ENCODE measurements around the gene SLC7A5.

The SLC7A5 gene

GRCh38 chr16:87841340-87842208 is 27.7 kb downstream of the SLC7A5 start:
- Histone ChIP-seq H3K4me3 (ENCODE audit: low read length, poor library complexity, severe bottlenecking) (no peak overlapping the region), H3K9me3 (ENCODE audit: insufficient read depth, low read depth, low read length) (no peaks in the 10 kb centered on the region), H3K9ac (ENCODE audit: low read depth, low read length, poor library complexity, severe bottlenecking) (no peak overlapping the region), H3K27me3 (ENCODE audit: insufficient read depth, low read length, poor library complexity, severe bottlenecking) (no peaks in the 10 kb centered on the region), H4K20me1 (ENCODE audit: insufficient read depth, low read length, poor library complexity, severe bottlenecking) (no peaks in the 10 kb centered on the region), H3K4me2 (ENCODE audit: low read depth, low read length, poor library complexity, severe bottlenecking) (no peak overlapping the region), H3K4me1 (ENCODE audit: insufficient read depth, low read length, poor library complexity, severe bottlenecking) (no peaks in the 10 kb centered on the region), H3F3A (ENCODE audit: low read depth) (no peaks in the 10 kb centered on the region), H3K79me2 (ENCODE audit: insufficient read depth, low read length) (no peaks in the 10 kb centered on the region), H2AFZ (ENCODE audit: low read length) (no peak overlapping the region), H3K9me2 (replicated peaks; ENCODE audit: low read depth, low read length) (no peaks in the 10 kb centered on the region), H3K36me3 (ENCODE audit: insufficient read depth, low read length) (peaks cover 19% of the 10 kb centered on the region; the same call in 1 of the 2 replicates)
- TF ChIP-seq CTCF (conservative IDR thresholded peaks at IDR 0.05; ENCODE audit: low read length), result no peak
- no peak for TF ChIP-seq EZH2phosphoT487 (IDR thresholded peaks at IDR 0.05; ENCODE audit: borderline replicate concordance)

GRCh38 chr16:87840271-87840978 is 28.9 kb downstream of the SLC7A5 start:
- no peaks in the 10 kb centered on the region for H4K20me1 ChIP-seq (ENCODE audit: insufficient read depth, low read length, poor library complexity, severe bottlenecking)
- no peak overlapping the region for H3K4me2 ChIP-seq (ENCODE audit: low read depth, low read length, poor library complexity, severe bottlenecking)
- H3K4me1 ChIP-seq (ENCODE audit: insufficient read depth, low read length, poor library complexity, severe bottlenecking), result no peaks in the 10 kb centered on the region
- no peak overlapping the region for H3K4me3 ChIP-seq (ENCODE audit: low read length, poor library complexity, severe bottlenecking)
- H3K79me2 ChIP-seq (ENCODE audit: insufficient read depth, low read length), result no peaks in the 10 kb centered on the region
- H3K9me3 ChIP-seq (ENCODE audit: insufficient read depth, low read depth, low read length), result no peaks in the 10 kb centered on the region
- no peaks in the 10 kb centered on the region for H3F3A ChIP-seq (ENCODE audit: low read depth)
- no peaks in the 10 kb centered on the region for H3K9me2 ChIP-seq (replicated peaks; ENCODE audit: low read depth, low read length)
- TF ChIP-seq CTCF (conservative IDR thresholded peaks at IDR 0.05; ENCODE audit: low read length) (no peak), EZH2phosphoT487 (IDR thresholded peaks at IDR 0.05; ENCODE audit: borderline replicate concordance) (no peak)
- H3K9ac ChIP-seq (ENCODE audit: low read depth, low read length, poor library complexity, severe bottlenecking), result no peak overlapping the region
- no peak overlapping the region for H2AFZ ChIP-seq (ENCODE audit: low read length)
- H3K36me3 ChIP-seq (ENCODE audit: insufficient read depth, low read length), result peaks cover 23% of the 10 kb centered on the region; the same call in 1 of the 2 replicates
- no peaks in the 10 kb centered on the region for H3K27me3 ChIP-seq (ENCODE audit: insufficient read depth, low read length, poor library complexity, severe bottlenecking)

- Histone ChIP-seq H3K9me2 (replicated peaks; ENCODE audit: low read depth, low read length) (no peaks in the 10 kb centered on the region), H3F3A (ENCODE audit: low read depth) (no peaks in the 10 kb centered on the region), H4K20me1 (ENCODE audit: insufficient read depth, low read length, poor library complexity, severe bottlenecking) (no peaks in the 10 kb centered on the region), H3K4me3 (ENCODE audit: low read length, poor library complexity, severe bottlenecking) (no peak overlapping the region), H2AFZ (ENCODE audit: low read length) (no peak overlapping the region), H3K4me2 (ENCODE audit: low read depth, low read length, poor library complexity, severe bottlenecking) (no peak overlapping the region), H3K36me3 (ENCODE audit: insufficient read depth, low read length) (peaks cover 26% of the 10 kb centered on the region; the same call in 1 of the 2 replicates), H3K4me1 (ENCODE audit: insufficient read depth, low read length, poor library complexity, severe bottlenecking) (no peaks in the 10 kb centered on the region), H3K79me2 (ENCODE audit: insufficient read depth, low read length) (no peaks in the 10 kb centered on the region), H3K9me3 (ENCODE audit: insufficient read depth, low read depth, low read length) (no peaks in the 10 kb centered on the region), H3K9ac (ENCODE audit: low read depth, low read length, poor library complexity, severe bottlenecking) (no peak overlapping the region), H3K27me3 (ENCODE audit: insufficient read depth, low read length, poor library complexity, severe bottlenecking) (no peaks in the 10 kb centered on the region)
- TF ChIP-seq EZH2phosphoT487 (IDR thresholded peaks at IDR 0.05; ENCODE audit: borderline replicate concordance) (no peak), CTCF (conservative IDR thresholded peaks at IDR 0.05; ENCODE audit: low read length) (no peak)
Measured at GRCh38 chr16:87839542-87840270, 29.6 kb downstream of the SLC7A5 start.

Data from Loucy (cell line).